OCI-LY3 (cell line): Measurements from ENCODE around the gene NEDD4L.
"Not testable (repeated sequence)": the region's sequence is repeated elsewhere in the genome, so short reads cannot be mapped to it uniquely, and the experiment has no call there.

ENCODE experiments used
- H2AFZ ChIP-seq: fragments of 200-600, 300-600 bp; shearing (Covaris generic); 2 replicates; pipeline ENCODE4 v1.6.0; 2014; ENCODE audit warnings: antibody characterized with exemption, low read depth, low read length
- H3K27ac ChIP-seq: fragments of 200-600, 300-600 bp; sonication (generic); 2 replicates; pipeline ENCODE4 v1.5.1; 2014; ENCODE audit warnings: mild to moderate bottlenecking, low read length, moderate library complexity, mixed read lengths
- H3K27me3 ChIP-seq: fragments of 200-600, 300-600 bp; sonication (generic); 2 replicates; pipeline ENCODE4 v1.6.1; 2014; ENCODE audit warnings: low read depth, low read length, mixed read lengths
- H3K36me3 ChIP-seq: fragments of 200-600, 300-600 bp; sonication (generic); replicated peaks from 2 replicates; pipeline ENCODE3; 2014; ENCODE audit warnings: low read depth, low read length, mixed read lengths
- H3K4me1 ChIP-seq: fragments of 300-600, 200-600 bp; sonication (generic); 2 replicates; pipeline ENCODE4 v1.6.1; 2014; ENCODE audit warnings: low read length, mixed read lengths
- H3K4me2 ChIP-seq: fragments of 200-600, 300-600 bp; sonication (generic); 2 replicates; pipeline ENCODE4 v1.6.1; 2014; ENCODE audit warnings: low read length, mixed read lengths
- H3K4me3 ChIP-seq: fragments of 300-600, 200-600 bp; sonication (generic); 2 replicates; pipeline ENCODE4 v1.5.1; 2014; ENCODE audit warnings: antibody characterized with exemption, mild to moderate bottlenecking, low read length, moderate library complexity
- H3K79me2 ChIP-seq: fragments of 300-600, 200-600 bp; shearing (Covaris generic); 2 replicates; pipeline ENCODE4 v1.6.1; 2014; ENCODE audit warnings: mild to moderate bottlenecking, low read length, mixed read lengths
- H3K9ac ChIP-seq: fragments of 300-600, 200-600 bp; shearing (Covaris generic); 2 replicates; pipeline ENCODE4 v1.6.0; 2014; ENCODE audit warnings: mild to moderate bottlenecking, low read length, moderate library complexity
- H3K9me3 ChIP-seq: fragments of 200-600, 300-600 bp; shearing (Covaris generic); 2 replicates; pipeline ENCODE4 v1.6.1; 2014; ENCODE audit warnings: low read length, mixed read lengths; ENCODE audit not compliant: insufficient read depth
- H4K20me1 ChIP-seq: fragments of 200-600, 300-600 bp; sonication (generic); 2 replicates; pipeline ENCODE4 v1.6.1; 2016; ENCODE audit warnings: low read length, mixed read lengths; ENCODE audit not compliant: insufficient read depth
- EZH2phosphoT487 ChIP-seq: fragments of 200-600 bp; shearing (Covaris generic); IDR thresholded peaks from 2 replicates; pipeline ENCODE4 v1.6.1; 2018; ENCODE audit warnings: antibody characterized with exemption, mixed run types, low read depth
- TF ChIP-seq, protein P1 (sequence below): fragments of 200-600, 300-600 bp; sonication (generic); IDR thresholded peaks from 2 replicates; pipeline ENCODE4 v1.5.1; 2014; ENCODE audit warnings: antibody characterized with exemption, low read length, low read depth

Gene NEDD4L

DNA sequence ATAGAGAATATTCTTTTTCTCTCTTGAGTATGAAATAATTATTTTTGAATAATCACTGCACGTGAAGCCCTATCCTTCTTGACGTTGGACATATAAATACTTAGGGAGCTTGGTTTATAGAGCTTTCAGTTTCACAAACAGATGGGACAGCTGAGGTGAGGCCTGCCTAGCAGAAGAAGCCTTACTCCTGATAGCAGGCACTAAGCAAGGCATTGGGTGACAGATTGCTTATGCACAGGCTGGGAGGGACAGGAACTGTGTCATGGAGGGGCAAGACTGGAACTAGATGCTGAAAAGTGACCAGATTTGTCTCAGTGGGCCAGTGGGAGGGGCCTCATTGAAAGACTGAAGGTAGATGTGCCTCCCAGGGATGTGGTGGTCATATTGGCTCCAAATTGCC, 220.8 kb downstream of the NEDD4L start:
- H3K27ac ChIP-seq: no peak overlapping the region
- H3K4me1 ChIP-seq: peaks cover 15% of the 10 kb centered on the region
- no peak overlapping the region for H3K4me3 ChIP-seq
- H3K9ac ChIP-seq: no peak overlapping the region
- no peaks in the 10 kb centered on the region for H3K27me3 ChIP-seq
- peaks cover 10% of the 10 kb centered on the region for H3K36me3 ChIP-seq
- H4K20me1 ChIP-seq: peaks cover 94% of the 10 kb centered on the region
- TF ChIP-seq, protein P1, sequence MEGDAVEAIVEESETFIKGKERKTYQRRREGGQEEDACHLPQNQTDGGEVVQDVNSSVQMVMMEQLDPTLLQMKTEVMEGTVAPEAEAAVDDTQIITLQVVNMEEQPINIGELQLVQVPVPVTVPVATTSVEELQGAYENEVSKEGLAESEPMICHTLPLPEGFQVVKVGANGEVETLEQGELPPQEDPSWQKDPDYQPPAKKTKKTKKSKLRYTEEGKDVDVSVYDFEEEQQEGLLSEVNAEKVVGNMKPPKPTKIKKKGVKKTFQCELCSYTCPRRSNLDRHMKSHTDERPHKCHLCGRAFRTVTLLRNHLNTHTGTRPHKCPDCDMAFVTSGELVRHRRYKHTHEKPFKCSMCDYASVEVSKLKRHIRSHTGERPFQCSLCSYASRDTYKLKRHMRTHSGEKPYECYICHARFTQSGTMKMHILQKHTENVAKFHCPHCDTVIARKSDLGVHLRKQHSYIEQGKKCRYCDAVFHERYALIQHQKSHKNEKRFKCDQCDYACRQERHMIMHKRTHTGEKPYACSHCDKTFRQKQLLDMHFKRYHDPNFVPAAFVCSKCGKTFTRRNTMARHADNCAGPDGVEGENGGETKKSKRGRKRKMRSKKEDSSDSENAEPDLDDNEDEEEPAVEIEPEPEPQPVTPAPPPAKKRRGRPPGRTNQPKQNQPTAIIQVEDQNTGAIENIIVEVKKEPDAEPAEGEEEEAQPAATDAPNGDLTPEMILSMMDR: no peak
- TF ChIP-seq EZH2phosphoT487: no peak
- peaks cover 74% of the 10 kb centered on the region for H3K79me2 ChIP-seq
- no peaks in the 10 kb centered on the region for H3K9me3 ChIP-seq
- H2AFZ ChIP-seq: no peak overlapping the region
- no peak overlapping the region for H3K4me2 ChIP-seq

DNA sequence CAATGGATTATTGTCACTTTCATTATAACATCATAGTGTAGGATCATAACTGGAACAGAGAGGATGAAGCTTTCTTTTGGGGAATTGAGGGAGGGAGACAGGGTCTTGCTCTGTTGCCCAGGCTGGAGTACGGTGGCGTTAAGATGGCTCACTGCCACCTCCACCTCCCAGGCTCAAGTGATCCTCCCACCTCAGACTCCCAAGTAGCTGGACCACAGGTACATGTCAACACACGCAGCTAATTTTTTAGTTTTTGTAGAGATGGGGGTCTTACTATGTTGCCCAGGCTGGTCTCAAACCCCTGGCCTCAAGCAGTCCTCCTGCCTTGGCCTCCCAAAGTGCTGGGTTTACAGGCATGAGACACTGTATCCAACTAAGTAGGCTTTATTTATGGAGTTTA, 221.5 kb downstream of the NEDD4L start:
- not testable (repeated sequence) for H2AFZ ChIP-seq, H3K4me3 ChIP-seq, H3K27ac ChIP-seq, H3K4me2 ChIP-seq, H3K27me3 ChIP-seq, H3K9me3 ChIP-seq, H3K9ac ChIP-seq
- H3K79me2 ChIP-seq: peaks cover 74% of the 10 kb centered on the region
- peaks cover 94% of the 10 kb centered on the region for H4K20me1 ChIP-seq
- peaks cover 17% of the 10 kb centered on the region for H3K4me1 ChIP-seq
- peaks cover 13% of the 10 kb centered on the region for H3K36me3 ChIP-seq

DNA sequence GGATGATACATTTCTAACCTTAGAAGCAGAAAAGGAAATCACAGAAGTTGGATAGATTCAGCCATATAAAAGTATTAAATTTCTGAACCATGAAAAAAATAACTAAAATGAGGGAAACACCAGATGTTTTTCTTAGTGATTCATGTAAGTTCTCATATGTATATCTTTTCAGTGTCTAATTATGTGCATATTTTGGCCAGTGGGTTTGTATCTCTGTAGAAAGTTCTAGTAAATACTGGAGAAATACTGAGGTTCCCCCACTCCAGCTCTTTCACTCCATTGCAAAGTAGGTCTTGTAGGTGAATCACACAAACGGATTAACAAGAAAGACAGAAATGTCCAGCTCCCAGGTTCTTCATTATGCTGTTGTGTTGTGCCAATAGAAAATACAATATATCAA, 222.3 kb downstream of the NEDD4L start:
- Histone ChIP-seq H3K27me3 (no peaks in the 10 kb centered on the region), H3K79me2 (peaks cover 73% of the 10 kb centered on the region)

DNA sequence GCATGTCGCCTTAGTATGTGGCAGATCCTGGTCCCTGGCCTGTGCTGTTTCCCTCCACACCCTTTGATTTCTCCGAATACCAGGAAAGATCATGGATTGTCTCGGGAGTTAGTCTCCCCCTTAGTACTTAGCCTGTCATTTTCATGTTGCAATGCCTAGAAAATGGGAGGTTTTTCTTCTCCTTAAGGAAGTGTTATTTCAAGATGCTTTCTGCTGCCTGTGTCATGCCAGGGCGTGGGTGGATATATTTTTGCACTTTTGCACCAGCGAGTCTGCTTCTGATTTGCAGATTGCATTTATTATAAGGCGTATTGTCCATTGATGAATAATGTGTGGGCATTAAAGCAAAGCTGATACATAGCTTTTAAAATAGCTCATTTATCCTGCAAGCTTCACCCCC, 223.5 kb downstream of the NEDD4L start:
- Histone ChIP-seq H3K4me2 (no peak overlapping the region), H4K20me1 (peaks cover 88% of the 10 kb centered on the region), H3K9me3 (no peaks in the 10 kb centered on the region), H3K4me3 (no peak overlapping the region), H3K27me3 (no peaks in the 10 kb centered on the region), H3K36me3 (peaks cover 9% of the 10 kb centered on the region), H3K9ac (no peak overlapping the region), H3K79me2 (peaks cover 69% of the 10 kb centered on the region), H2AFZ (no peak overlapping the region), H3K27ac (no peak overlapping the region), H3K4me1 (peaks cover 16% of the 10 kb centered on the region)
- no peak for TF ChIP-seq EZH2phosphoT487
- TF ChIP-seq, protein P1: no peak

More for the DNA sequence above, 222.3 kb downstream of the NEDD4L start:
- TF ChIP-seq EZH2phosphoT487: no peak
- TF ChIP-seq, protein P1: no peak
- peaks cover 92% of the 10 kb centered on the region for H4K20me1 ChIP-seq
- peaks cover 13% of the 10 kb centered on the region for H3K36me3 ChIP-seq
- H3K9ac ChIP-seq: no peak overlapping the region
- no peaks in the 10 kb centered on the region for H3K9me3 ChIP-seq
- peaks cover 17% of the 10 kb centered on the region for H3K4me1 ChIP-seq
- H3K4me3 ChIP-seq: no peak overlapping the region
- no peak overlapping the region for H3K4me2 ChIP-seq
- no peak overlapping the region for H3K27ac ChIP-seq
- H2AFZ ChIP-seq: no peak overlapping the region

DNA sequence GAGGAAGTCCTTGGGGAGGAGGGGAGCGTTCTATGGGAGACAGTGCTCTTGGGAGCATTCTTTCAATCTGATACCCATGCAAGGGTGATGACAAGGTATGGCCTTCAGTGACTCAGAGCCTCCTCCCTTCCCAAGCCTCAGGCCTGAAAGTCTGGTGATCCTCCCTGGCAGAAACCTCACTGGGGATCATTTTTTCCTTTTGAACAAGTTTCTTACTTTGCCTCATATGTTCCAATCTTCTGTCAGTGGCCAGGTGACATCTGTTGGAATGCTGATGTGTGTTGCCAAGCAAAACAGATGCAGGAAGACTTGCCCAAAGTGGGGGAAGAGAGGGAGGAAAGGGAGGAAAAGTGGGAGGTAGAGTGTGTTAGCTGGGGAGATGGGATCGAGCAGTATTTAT, 224.8 kb downstream of the NEDD4L start:
- Histone ChIP-seq H3K9ac (no peak overlapping the region), H3K4me3 (no peak overlapping the region), H3K36me3 (peaks cover 21% of the 10 kb centered on the region), H3K4me1 (0 out of 2 replicates have a peak, but pooled peaks cover 3% of the 10 kb centered on the region), H3K9me3 (no peaks in the 10 kb centered on the region), H4K20me1 (peaks cover 88% of the 10 kb centered on the region), H3K27me3 (no peaks in the 10 kb centered on the region), H3K4me2 (no peak overlapping the region), H2AFZ (no peak overlapping the region), H3K79me2 (peaks cover 64% of the 10 kb centered on the region), H3K27ac (no peak overlapping the region)
- no peak for TF ChIP-seq EZH2phosphoT487
- TF ChIP-seq, protein P1: no peak
